Caco-2 (cell line): ENCODE results near the gene POU4F2. TPM values are rescaled to one million over a fixed set of nuclear protein-coding genes. Genes with fewer than 3 reads are reported as not detected.

ENCODE experiments used
- BruUV-seq: library from RNA; stranded (reverse); fragments of 400-500 nt; replicated peaks from 2 replicates; lab custom pipeline; 2021; lab: Mats Ljungman, UMichigan
- CTCF ChIA-PET: fragments of 300-600 bp; sonication (Branson Sonifier 250); formaldehyde crosslinking; loops from one replicate; lab custom pipeline; 2022; ENCODE audit warnings: antibody characterized with exemption; lab: Charles Lee
- POLR2A ChIA-PET: fragments of 300-600 bp; sonication (Branson Sonifier 250); formaldehyde crosslinking; loops from one replicate; lab custom pipeline; 2022; ENCODE audit warnings: antibody characterized with exemption; lab: Charles Lee
- DNase-seq, 2 experiments: peaks; one replicate each; pipeline versions ENCODE4 v3.0.0 to v3.0.0-alpha.2; 2020 to 2022
- H3K27me3 ChIP-seq: replicated peaks from 2 replicates; pipeline ENCODE4 v1.6.0; 2011; ENCODE audit warnings: low read length; ENCODE audit not compliant: control insufficient read depth, insufficient read depth
- H3K36me3 ChIP-seq: 2 replicates; pipeline ENCODE4 v1.5.1; 2011; ENCODE audit warnings: low read length; ENCODE audit not compliant: control insufficient read depth, insufficient read depth
- H3K4me1 ChIP-seq: fragments of 250-450 bp; sonication (Bioruptor Pico); 2 replicates; pipeline ENCODE4 v1.5.1; 2020; ENCODE audit warnings: mild to moderate bottlenecking
- H3K4me3 ChIP-seq: 2 replicates; pipeline ENCODE4 v1.5.1; 2011; ENCODE audit warnings: low read depth, mild to moderate bottlenecking, control low read depth, low read length
- H3K9me3 ChIP-seq: fragments of 250-450 bp; sonication (Bioruptor Pico); 2 replicates; pipeline ENCODE4 v1.5.1; 2020; ENCODE audit warnings: mild to moderate bottlenecking, moderate library complexity
- H3K27ac Mint-ChIP-seq: one replicate; pipeline ENCODE4 v1.8.0; 2022; ENCODE audit warnings: mixed read lengths; ENCODE audit not compliant: unreplicated experiment
- H3K27me3 Mint-ChIP-seq: one replicate; pipeline ENCODE4 v1.8.0; 2022; ENCODE audit warnings: mixed read lengths; ENCODE audit not compliant: insufficient read depth, unreplicated experiment
- H3K36me3 Mint-ChIP-seq: one replicate; pipeline ENCODE4 v1.8.0; 2022; ENCODE audit warnings: mild to moderate bottlenecking, mixed read lengths; ENCODE audit not compliant: insufficient read depth, unreplicated experiment
- H3K4me1 Mint-ChIP-seq: one replicate; pipeline ENCODE4 v1.8.0; 2022; ENCODE audit warnings: low read depth, mixed read lengths; ENCODE audit not compliant: unreplicated experiment
- H3K4me3 Mint-ChIP-seq: one replicate; pipeline ENCODE4 v1.8.0; 2022; ENCODE audit warnings: mild to moderate bottlenecking, moderate library complexity, mixed read lengths; ENCODE audit not compliant: unreplicated experiment
- H3K9me3 Mint-ChIP-seq: one replicate; pipeline ENCODE4 v1.8.0; 2022; ENCODE audit warnings: mixed read lengths; ENCODE audit not compliant: unreplicated experiment
- intact Hi-C: fragments of 100-400 bp; cut with micrococcal nuclease; formaldehyde crosslinking; loops from one replicate; pipeline ENCODE4 v1.10.0; 2022; ENCODE audit not compliant: unreplicated experiment
- total RNA-seq: library from RNA; stranded (reverse); gene quantifications from 2 replicates; pipeline ENCODE4 v1.2.3, GENCODE V29; 2022
- TF ChIP-seq, protein P1 (sequence below), 2 experiments: fragments of 200-600 bp in 1 of 2; IDR thresholded peaks; 1 replicate in 1 of 2; 2 replicates in 1 of 2; pipeline versions ENCODE4 v1.5.1 to v1.8.0; 2011 to 2022; ENCODE audit warnings: antibody characterized with exemption in 1 of 2, control low read depth in 1 of 2, inconsistent platforms in 1 of 2, low read depth in 1 of 2, low read length in 1 of 2, mild to moderate bottlenecking in 1 of 2, moderate library complexity in 1 of 2; ENCODE audit not compliant: insufficient read depth in 1 of 2, severe bottlenecking in 1 of 2, unreplicated experiment in 1 of 2

POU4F2 gene
- total RNA-seq, 1 experiment from 2014 or later, result not detected

DNA sequence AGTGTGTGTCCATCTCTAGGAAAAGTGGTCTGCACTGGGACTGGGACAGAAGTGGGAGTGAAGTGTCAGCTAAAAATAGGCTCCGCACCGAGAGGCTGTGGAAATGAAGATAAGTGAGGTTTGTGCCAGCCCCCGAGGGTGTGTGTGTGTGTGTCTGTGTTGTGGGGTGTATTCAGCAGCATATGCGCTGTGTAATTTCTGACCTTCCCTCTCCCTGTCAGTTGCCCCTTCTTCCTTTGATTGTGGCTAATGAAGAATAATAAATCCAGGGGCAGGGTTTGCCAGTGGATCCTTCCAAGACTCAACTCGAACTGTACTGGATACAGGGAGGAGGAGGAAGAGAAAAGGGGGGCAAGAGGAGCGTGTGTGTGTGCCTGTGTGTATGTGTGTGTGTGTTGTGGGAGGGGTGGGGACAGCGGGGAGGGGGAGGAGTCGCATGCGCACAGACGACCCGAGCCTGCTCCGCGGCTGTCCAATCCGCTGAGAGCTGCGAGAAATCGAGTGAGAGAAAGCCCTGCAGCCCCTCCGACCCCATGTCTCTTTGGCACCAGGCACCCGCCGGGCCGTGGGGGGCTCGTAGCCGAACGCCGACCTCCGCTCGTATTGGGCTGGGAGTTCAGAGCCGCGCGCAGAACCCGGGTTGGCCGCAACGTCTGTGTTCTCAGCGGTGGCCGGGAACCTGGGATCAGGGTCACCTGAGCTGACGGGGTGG is 916 bp upstream of the POU4F2 start:
- no peak for DNase-seq
- CTCF ChIA-PET, result no interaction called here
- H3K36me3 Mint-ChIP-seq, result no peaks in the 10 kb centered on the region

DNA sequence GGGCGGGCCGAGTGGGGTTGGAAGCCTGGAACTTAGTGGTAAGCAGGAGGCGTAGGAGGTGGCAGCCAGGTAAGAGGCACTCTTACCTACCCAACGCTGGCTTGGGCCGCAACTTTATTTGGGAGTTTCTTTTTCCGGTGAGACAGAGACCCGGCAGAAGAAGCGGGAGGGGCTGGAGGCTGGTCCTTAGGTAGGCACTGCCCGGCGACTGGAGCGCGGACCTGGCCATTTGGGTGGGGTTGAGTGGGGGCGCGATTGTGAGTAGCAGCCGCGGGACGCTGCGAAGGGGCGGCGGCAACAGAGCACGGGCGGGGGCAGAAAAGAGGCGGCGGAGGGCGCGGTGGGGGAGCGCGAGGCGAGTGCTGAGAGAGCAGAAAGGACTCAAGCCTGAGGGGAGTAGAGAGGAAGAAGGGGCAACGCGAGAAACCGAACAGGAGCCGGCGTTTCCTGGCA is 334 bp upstream of the POU4F2 start:
- no peaks in the 10 kb centered on the region for H3K36me3 ChIP-seq
- no TSS peak for BruUV-seq
- no peak overlapping the region for H3K4me3 ChIP-seq
- ChIA-PET CTCF (no interaction called here), POLR2A (no interaction called here)
- Mint-ChIP-seq H3K27ac (no peak overlapping the region), H3K4me1 (no peaks in the 10 kb centered on the region), H3K4me3 (no peak overlapping the region), H3K27me3 (peaks cover 9% of the 10 kb centered on the region), H3K36me3 (no peaks in the 10 kb centered on the region), H3K9me3 (no peaks in the 10 kb centered on the region)
- TF ChIP-seq, protein P1, sequence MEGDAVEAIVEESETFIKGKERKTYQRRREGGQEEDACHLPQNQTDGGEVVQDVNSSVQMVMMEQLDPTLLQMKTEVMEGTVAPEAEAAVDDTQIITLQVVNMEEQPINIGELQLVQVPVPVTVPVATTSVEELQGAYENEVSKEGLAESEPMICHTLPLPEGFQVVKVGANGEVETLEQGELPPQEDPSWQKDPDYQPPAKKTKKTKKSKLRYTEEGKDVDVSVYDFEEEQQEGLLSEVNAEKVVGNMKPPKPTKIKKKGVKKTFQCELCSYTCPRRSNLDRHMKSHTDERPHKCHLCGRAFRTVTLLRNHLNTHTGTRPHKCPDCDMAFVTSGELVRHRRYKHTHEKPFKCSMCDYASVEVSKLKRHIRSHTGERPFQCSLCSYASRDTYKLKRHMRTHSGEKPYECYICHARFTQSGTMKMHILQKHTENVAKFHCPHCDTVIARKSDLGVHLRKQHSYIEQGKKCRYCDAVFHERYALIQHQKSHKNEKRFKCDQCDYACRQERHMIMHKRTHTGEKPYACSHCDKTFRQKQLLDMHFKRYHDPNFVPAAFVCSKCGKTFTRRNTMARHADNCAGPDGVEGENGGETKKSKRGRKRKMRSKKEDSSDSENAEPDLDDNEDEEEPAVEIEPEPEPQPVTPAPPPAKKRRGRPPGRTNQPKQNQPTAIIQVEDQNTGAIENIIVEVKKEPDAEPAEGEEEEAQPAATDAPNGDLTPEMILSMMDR (IDR thresholded peaks at IDR 0.05; ENCODE audit: insufficient read depth in 1 of 2, low read depth in 1 of 2, low read length in 1 of 2, severe bottlenecking in 1 of 2, unreplicated experiment in 1 of 2), result no peak
- H3K9me3 ChIP-seq, result no peaks in the 10 kb centered on the region
- DNase-seq, result no peak
- H3K27me3 ChIP-seq, result no peaks in the 10 kb centered on the region
- H3K4me1 ChIP-seq, result no peaks in the 10 kb centered on the region
- intact Hi-C loops, result no loop called here

More for the DNA sequence above, 916 bp upstream of the POU4F2 start:
- Mint-ChIP-seq H3K4me1 (no peaks in the 10 kb centered on the region), H3K4me3 (no peak overlapping the region), H3K9me3 (no peaks in the 10 kb centered on the region), H3K27me3 (peaks cover 10% of the 10 kb centered on the region), H3K27ac (no peak overlapping the region)
- Histone ChIP-seq H3K4me3 (no peak overlapping the region), H3K36me3 (no peaks in the 10 kb centered on the region), H3K27me3 (no peaks in the 10 kb centered on the region), H3K9me3 (no peaks in the 10 kb centered on the region), H3K4me1 (no peaks in the 10 kb centered on the region)
- POLR2A ChIA-PET, result no interaction called here
- TF ChIP-seq, protein P1 (IDR thresholded peaks at IDR 0.05; ENCODE audit: insufficient read depth in 1 of 2, low read depth in 1 of 2, low read length in 1 of 2, severe bottlenecking in 1 of 2, unreplicated experiment in 1 of 2), result no peak
- BruUV-seq, result no TSS peak
- intact Hi-C loops, result no loop called here

DNA sequence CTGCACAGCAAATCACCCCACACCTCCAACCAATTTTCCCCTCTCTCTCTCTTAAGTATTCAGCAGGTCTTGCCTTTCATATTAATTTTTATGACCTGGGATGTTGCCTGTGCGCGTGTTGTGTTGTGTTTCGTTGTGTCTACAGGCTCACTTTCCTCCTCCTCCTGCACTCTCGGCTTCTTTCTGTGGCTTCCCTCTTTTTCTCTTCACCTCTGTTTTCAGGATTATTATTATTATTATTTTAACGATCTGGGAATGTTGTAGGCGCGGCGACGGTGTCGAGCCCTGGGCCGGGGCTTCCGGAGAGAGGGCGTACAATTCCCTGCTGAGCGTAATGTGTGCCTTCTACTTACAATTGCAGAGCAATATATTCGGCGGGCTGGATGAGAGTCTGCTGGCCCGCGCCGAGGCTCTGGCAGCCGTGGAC is 826 bp downstream of the POU4F2 start:
- no peaks in the 10 kb centered on the region for H3K4me1 ChIP-seq
- POLR2A ChIA-PET, result no interaction called here
- H3K4me3 Mint-ChIP-seq, result no peak overlapping the region
- BruUV-seq, result no TSS peak
- H3K4me3 ChIP-seq, result no peak overlapping the region
- no peaks in the 10 kb centered on the region for H3K4me1 Mint-ChIP-seq
- H3K9me3 ChIP-seq, result no peaks in the 10 kb centered on the region
- CTCF ChIA-PET, result no interaction called here
- intact Hi-C loops, result no loop called here
- no peaks in the 10 kb centered on the region for H3K27me3 ChIP-seq
- TF ChIP-seq, protein P1 (IDR thresholded peaks at IDR 0.05; ENCODE audit: insufficient read depth in 1 of 2, low read depth in 1 of 2, low read length in 1 of 2, severe bottlenecking in 1 of 2, unreplicated experiment in 1 of 2), result no peak
- H3K36me3 Mint-ChIP-seq, result no peaks in the 10 kb centered on the region
- no peak for DNase-seq
- no peaks in the 10 kb centered on the region for H3K9me3 Mint-ChIP-seq
- H3K36me3 ChIP-seq, result no peaks in the 10 kb centered on the region
- H3K27me3 Mint-ChIP-seq, result peaks cover 2% of the 10 kb centered on the region
- H3K27ac Mint-ChIP-seq, result no peak overlapping the region
